HG02588 (cell line): ENCODE data around the gene RTKN.
"Not testable (repeated sequence)": the region's sequence is repeated elsewhere in the genome, so short reads cannot be mapped to it uniquely, and the experiment has no call there.

ENCODE experiments used
- ATAC-seq: cut with Tn5 transposase; IDR thresholded peaks from one replicate; pipeline ENCODE4 v1.9.1; 2021; ENCODE audit warnings: mild to moderate bottlenecking, moderate library complexity; ENCODE audit not compliant: unreplicated experiment

RTKN gene

GRCh38 chr2:74441690-74442482, at the start of gene RTKN:
TSS of gene RTKN (minus strand) at chr2:74441937. CDS start at chr2:74441816, 121 bp downstream.
- ATAC-seq, result no peak

- ATAC-seq, result no peak
Measured at GRCh38 chr2:74489906-74490305, 48.2 kb upstream of the RTKN start.

- ATAC-seq, result no peak
Measured at GRCh38 chr2:74488643-74489481, 47.1 kb upstream of the RTKN start.

GRCh38 chr2:74486141-74486540, 44.4 kb upstream of the RTKN start:
- ATAC-seq, result no peak

- not testable (repeated sequence) for ATAC-seq
Measured at GRCh38 chr2:74483675-74484164, 42.0 kb upstream of the RTKN start.

GRCh38 chr2:74482801-74483674, 41.3 kb upstream of the RTKN start, which contains the start of the genes CCDC142 and TTC31:
TSS of gene CCDC142 (minus strand) at chr2:74482998. CDS start at chr2:74482837, 161 bp downstream.
TSS of gene TTC31 (plus strand) at chr2:74483081. CDS start at chr2:74483096, 15 bp downstream.
- peak; percentile 86 for ATAC-seq

- peak; percentile 42 for ATAC-seq
Measured at GRCh38 chr2:74481961-74482800, 40.4 kb upstream of the RTKN start.

GRCh38 chr2:74481431-74481830, 39.7 kb upstream of the RTKN start:
- ATAC-seq, result no peak

GRCh38 chr2:74474899-74475298, 33.2 kb upstream of the RTKN start:
- no peak for ATAC-seq

GRCh38 chr2:74474481-74474880, 32.7 kb upstream of the RTKN start:
- no peak for ATAC-seq

- no peak for ATAC-seq
Measured at GRCh38 chr2:74472945-74473258, 31.2 kb upstream of the RTKN start.

- peak; percentile 82 for ATAC-seq
Measured at GRCh38 chr2:74472086-74472944, 30.6 kb upstream of the RTKN start, which contains the start of gene MRPL53. TSS of gene MRPL53 (minus strand) at chr2:74472680. CDS start at chr2:74472660, 20 bp downstream.

GRCh38 chr2:74471332-74472065, 29.8 kb upstream of the RTKN start:
- no peak for ATAC-seq

GRCh38 chr2:74470742-74471141, 29.0 kb upstream of the RTKN start:
- not testable (repeated sequence) for ATAC-seq

GRCh38 chr2:74464406-74464805, 22.7 kb upstream of the RTKN start:
- ATAC-seq, result no peak

GRCh38 chr2:74462786-74463105, 21.0 kb upstream of the RTKN start:
- ATAC-seq, result no peak

GRCh38 chr2:74462054-74462785, 20.5 kb upstream of the RTKN start:
- ATAC-seq, result no peak
